Measurements from ENCODE around the gene HOXA7.
A peak's percentile ranks its signal among the peaks of the same experiment; 100 is the strongest.

HOXA7 gene

GRCh38 chr7:27173511-27173955, 17.1 kb upstream of the HOXA7 start:
- H3K4me3 ChIP-seq (ENCODE audit: low read length) = peak overlapping the region; percentile 66
- H3K4me2 ChIP-seq (ENCODE audit: low read length) = peak overlapping the region; percentile 73
- peaks cover 13% of the 10 kb centered on the region for H3K4me1 ChIP-seq (ENCODE audit: control insufficient read depth, low read length)
- H3K79me2 ChIP-seq (ENCODE audit: control insufficient read depth, low read length) = no peaks in the 10 kb centered on the region
- no peaks in the 10 kb centered on the region for H3K36me3 ChIP-seq (ENCODE audit: control insufficient read depth, low read length)
- H3K9me2 ChIP-seq (replicated peaks; ENCODE audit: control insufficient read depth, low read length) = no peaks in the 10 kb centered on the region
- peaks cover 67% of the 10 kb centered on the region for H3K27me3 ChIP-seq (ENCODE audit: control insufficient read depth, low read length)
- TF ChIP-seq EZH2phosphoT487 (IDR thresholded peaks at IDR 0.05; ENCODE audit: borderline replicate concordance, low read length) (peak; percentile 84), CTCF (IDR thresholded peaks at IDR 0.05; ENCODE audit: low read depth, low read length, poor library complexity, severe bottlenecking) (no peak)
- peaks cover 5% of the 10 kb centered on the region; the same call in 1 of the 2 replicates for H4K20me1 ChIP-seq (ENCODE audit: control insufficient read depth, insufficient read depth, low read depth, low read length)
- H3K27ac ChIP-seq (ENCODE audit: low read depth, low read length) = no peak overlapping the region
- H3K9me3 ChIP-seq (ENCODE audit: control insufficient read depth, insufficient read depth, low read length) = no peaks in the 10 kb centered on the region
- H3F3A ChIP-seq (ENCODE audit: control insufficient read depth, insufficient read depth) = peaks cover 10% of the 10 kb centered on the region

GRCh38 chr7:27172823-27173510, 16.5 kb upstream of the HOXA7 start:
- peak overlapping the region; percentile 66 for H3K4me3 ChIP-seq (ENCODE audit: low read length)
- H3K4me1 ChIP-seq (ENCODE audit: control insufficient read depth, low read length) = peaks cover 13% of the 10 kb centered on the region
- peaks cover 73% of the 10 kb centered on the region for H3K27me3 ChIP-seq (ENCODE audit: control insufficient read depth, low read length)
- H3K27ac ChIP-seq (ENCODE audit: low read depth, low read length) = no peak overlapping the region
- no peak for TF ChIP-seq CTCF (IDR thresholded peaks at IDR 0.05; ENCODE audit: low read depth, low read length, poor library complexity, severe bottlenecking)
- no peak for TF ChIP-seq EZH2phosphoT487 (IDR thresholded peaks at IDR 0.05; ENCODE audit: borderline replicate concordance, low read length)
- no peaks in the 10 kb centered on the region for H3K79me2 ChIP-seq (ENCODE audit: control insufficient read depth, low read length)
- H3K36me3 ChIP-seq (ENCODE audit: control insufficient read depth, low read length) = no peaks in the 10 kb centered on the region
- H3K9me2 ChIP-seq (replicated peaks; ENCODE audit: control insufficient read depth, low read length) = no peaks in the 10 kb centered on the region
- no peaks in the 10 kb centered on the region for H3K9me3 ChIP-seq (ENCODE audit: control insufficient read depth, insufficient read depth, low read length)
- H4K20me1 ChIP-seq (ENCODE audit: control insufficient read depth, insufficient read depth, low read depth, low read length) = peaks cover 5% of the 10 kb centered on the region; the same call in 1 of the 2 replicates
- peak overlapping the region; percentile 73 for H3K4me2 ChIP-seq (ENCODE audit: low read length)
- H3F3A ChIP-seq (ENCODE audit: control insufficient read depth, insufficient read depth) = peaks cover 10% of the 10 kb centered on the region

- Histone ChIP-seq H3K79me2 (ENCODE audit: control insufficient read depth, low read length) (no peaks in the 10 kb centered on the region), H3K4me2 (ENCODE audit: low read length) (peak overlapping the region; percentile 73; the same call in 1 of the 2 replicates), H3K9me3 (ENCODE audit: control insufficient read depth, insufficient read depth, low read length) (no peaks in the 10 kb centered on the region), H3K4me1 (ENCODE audit: control insufficient read depth, low read length) (peaks cover 13% of the 10 kb centered on the region), H3K27me3 (ENCODE audit: control insufficient read depth, low read length) (peaks cover 79% of the 10 kb centered on the region), H4K20me1 (ENCODE audit: control insufficient read depth, insufficient read depth, low read depth, low read length) (peaks cover 5% of the 10 kb centered on the region; the same call in 1 of the 2 replicates), H3F3A (ENCODE audit: control insufficient read depth, insufficient read depth) (peaks cover 10% of the 10 kb centered on the region), H3K4me3 (ENCODE audit: low read length) (no peak overlapping the region), H3K9me2 (replicated peaks; ENCODE audit: control insufficient read depth, low read length) (no peaks in the 10 kb centered on the region), H3K36me3 (ENCODE audit: control insufficient read depth, low read length) (no peaks in the 10 kb centered on the region), H3K27ac (ENCODE audit: low read depth, low read length) (no peak overlapping the region)
- TF ChIP-seq CTCF (IDR thresholded peaks at IDR 0.05; ENCODE audit: low read depth, low read length, poor library complexity, severe bottlenecking) = no peak
- TF ChIP-seq EZH2phosphoT487 (IDR thresholded peaks at IDR 0.05; ENCODE audit: borderline replicate concordance, low read length) = no peak
These were observed 15.9 kb upstream of the HOXA7 start for GRCh38 chr7:27172315-27172774.
